Brain microvascular endothelial cell (primary cell): Measurements from ENCODE around the gene DARS1.

Experiments used
- DNase-seq: peaks from one replicate; pipeline ENCODE4 v3.0.0-alpha.2; 2020
- H3K27ac ChIP-seq: fragments of 250-450 bp; sonication (Bioruptor Pico); 2 replicates; pipeline ENCODE4 v1.5.1; 2020; ENCODE audit warnings: mild to moderate bottlenecking, moderate library complexity
- H3K27me3 ChIP-seq: fragments of 250-450 bp; sonication (Bioruptor Pico); replicated peaks from 2 replicates; pipeline ENCODE4 v1.5.1; 2020; ENCODE audit warnings: mild to moderate bottlenecking
- H3K36me3 ChIP-seq: fragments of 250-450 bp; sonication (Bioruptor Pico); replicated peaks from 2 replicates; pipeline ENCODE4 v1.5.1; 2020; ENCODE audit warnings: mild to moderate bottlenecking
- H3K4me3 ChIP-seq: 2 replicates; pipeline ENCODE4 v1.5.1; 2011; ENCODE audit warnings: low read depth, mild to moderate bottlenecking, control low read depth, low read length, moderate library complexity
- CTCF ChIP-seq: IDR thresholded peaks from 2 replicates; pipeline ENCODE4 v1.5.1; 2011; ENCODE audit warnings: low read depth, mild to moderate bottlenecking, moderate library complexity, low read length, control low read depth, inconsistent platforms; ENCODE audit errors: missing control alignments
- in situ Hi-C: cut with HindIII; loops from 2 replicates; pipeline ENCODE4 v1.10.0; 2017; ENCODE audit warnings: low sequenced_read_pairs, low pct_ligation_motif_present

DARS1 gene

DNA sequence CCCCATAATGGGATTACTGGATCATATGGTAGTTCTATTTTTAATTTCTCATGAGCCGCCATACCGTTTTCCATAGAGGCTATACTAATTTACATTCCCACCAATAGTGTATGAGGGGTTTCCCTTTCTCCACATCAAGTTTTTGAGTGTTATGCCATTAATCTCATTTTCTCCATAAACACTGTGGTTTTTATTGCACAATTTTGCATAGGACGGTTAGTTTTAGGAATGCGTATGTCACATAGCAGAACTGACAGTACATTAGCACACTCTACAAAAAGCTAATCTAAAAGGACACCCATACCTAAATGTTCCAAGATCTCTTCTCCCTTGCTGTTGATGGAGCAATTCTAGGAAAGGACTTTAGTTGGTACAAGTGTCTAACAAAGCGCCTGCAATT, 32.5 kb downstream of the DARS1 start:
- DNase-seq = no peak
- in situ Hi-C loops = no loop called here
- TF ChIP-seq CTCF = no peak

GRCh38 chr2:135951041-135951583, 34.3 kb downstream of the DARS1 start:
- H3K27ac ChIP-seq = no peak overlapping the region
- in situ Hi-C loops = no loop called here
- H3K27me3 ChIP-seq = no peaks in the 10 kb centered on the region
- DNase-seq = no peak
- TF ChIP-seq CTCF = no peak
- no peaks in the 10 kb centered on the region for H3K36me3 ChIP-seq
- no peak overlapping the region for H3K4me3 ChIP-seq

More for the DNA sequence above, 32.5 kb downstream of the DARS1 start:
- no peaks in the 10 kb centered on the region for H3K36me3 ChIP-seq
- no peaks in the 10 kb centered on the region for H3K27me3 ChIP-seq
- H3K27ac ChIP-seq = no peak overlapping the region
- no peak overlapping the region for H3K4me3 ChIP-seq

- H3K27ac ChIP-seq = peak overlapping the region; percentile 40
Observed at GRCh38 chr2:135949451-135950234, 35.8 kb downstream of the DARS1 start.

GRCh38 chr2:135948642-135949355, 36.6 kb downstream of the DARS1 start:
- Histone ChIP-seq H3K36me3 (no peaks in the 10 kb centered on the region), H3K27me3 (no peaks in the 10 kb centered on the region), H3K4me3 (no peak overlapping the region), H3K27ac (peak overlapping the region; percentile 71)
- TF ChIP-seq CTCF = no peak
- in situ Hi-C loops = no loop called here
- DNase-seq = peak; percentile 14

More at GRCh38 chr2:135949451-135950234, 35.8 kb downstream of the DARS1 start:
- no peak overlapping the region for H3K4me3 ChIP-seq
- no peak for TF ChIP-seq CTCF
- in situ Hi-C loops = no loop called here
- DNase-seq = no peak
- no peaks in the 10 kb centered on the region for H3K27me3 ChIP-seq
- H3K36me3 ChIP-seq = no peaks in the 10 kb centered on the region

DNA sequence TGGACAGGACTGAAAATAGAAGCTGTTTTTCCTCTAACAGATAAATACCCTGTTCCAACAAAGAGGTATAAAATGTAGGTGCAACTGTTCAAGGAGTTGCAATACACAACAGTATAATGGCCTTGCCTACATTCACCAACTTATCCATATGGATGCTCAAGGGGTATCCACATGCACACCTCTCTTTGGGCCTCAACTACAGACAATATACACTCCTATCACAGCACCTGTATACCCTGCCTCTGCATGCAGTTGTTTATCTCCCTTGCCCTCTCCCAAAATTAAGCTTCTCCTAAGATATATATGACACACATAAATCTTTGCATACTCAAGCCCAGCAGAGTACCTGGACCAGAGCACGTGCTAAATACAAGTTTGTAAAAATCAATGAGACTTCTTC, 37.3 kb downstream of the DARS1 start:
- DNase-seq = no peak
- no peaks in the 10 kb centered on the region for H3K36me3 ChIP-seq
- no peak overlapping the region for H3K4me3 ChIP-seq
- TF ChIP-seq CTCF = no peak
- H3K27me3 ChIP-seq = no peaks in the 10 kb centered on the region
- in situ Hi-C loops = no loop called here
- H3K27ac ChIP-seq = peak overlapping the region; percentile 71
